Glutamatergic neuron (in vitro differentiated cells): ENCODE measurements around the gene TRPM2. TPM values are rescaled to one million over a fixed set of nuclear protein-coding genes. Genes with fewer than 3 reads are reported as not detected.

Experiments
- DNase-seq: peaks from one replicate; pipeline ENCODE4 v3.0.0; 2022
- H3K27ac Mint-ChIP-seq: one replicate; pipeline ENCODE4 v1.8.0; 2020; ENCODE audit warnings: mild to moderate bottlenecking, mixed read lengths, inconsistent platforms; ENCODE audit not compliant: unreplicated experiment
- H3K27me3 Mint-ChIP-seq: one replicate; pipeline ENCODE4 v1.8.0; 2020; ENCODE audit warnings: mild to moderate bottlenecking, moderate library complexity, mixed read lengths, inconsistent platforms; ENCODE audit not compliant: unreplicated experiment
- H3K36me3 Mint-ChIP-seq: one replicate; pipeline ENCODE4 v1.8.0; 2020; ENCODE audit warnings: mild to moderate bottlenecking, mixed read lengths, inconsistent platforms; ENCODE audit not compliant: unreplicated experiment
- H3K4me1 Mint-ChIP-seq: one replicate; pipeline ENCODE4 v1.8.0; 2020; ENCODE audit warnings: mild to moderate bottlenecking, low read depth, mixed read lengths, inconsistent platforms; ENCODE audit not compliant: unreplicated experiment
- H3K4me3 Mint-ChIP-seq: one replicate; pipeline ENCODE4 v1.8.0; 2020; ENCODE audit warnings: mild to moderate bottlenecking, mixed read lengths, inconsistent platforms; ENCODE audit not compliant: unreplicated experiment
- H3K9me3 Mint-ChIP-seq: one replicate; pipeline ENCODE4 v1.8.0; 2020; ENCODE audit warnings: mild to moderate bottlenecking, moderate library complexity, mixed read lengths, inconsistent platforms; ENCODE audit not compliant: unreplicated experiment
- total RNA-seq: library from RNA; stranded (reverse); fragmentation: NEBNext Ultra II Directional; extraction: Animal tissue kit (Norgen Biotek cat#: 25700); gene quantifications from one replicate; pipeline ENCODE4 v1.2.1, GENCODE V29; 2021; ENCODE audit not compliant: unreplicated experiment
- TF ChIP-seq, protein P1 (sequence below): fragments of 200-600 bp; sonication (generic); IDR thresholded peaks from one replicate; pipeline ENCODE4 v1.5.0; 2021; ENCODE audit not compliant: partially characterized antibody, unreplicated experiment

The TRPM2 gene
- total RNA-seq, 1 donor from 2014 or later: not detected

DNA sequence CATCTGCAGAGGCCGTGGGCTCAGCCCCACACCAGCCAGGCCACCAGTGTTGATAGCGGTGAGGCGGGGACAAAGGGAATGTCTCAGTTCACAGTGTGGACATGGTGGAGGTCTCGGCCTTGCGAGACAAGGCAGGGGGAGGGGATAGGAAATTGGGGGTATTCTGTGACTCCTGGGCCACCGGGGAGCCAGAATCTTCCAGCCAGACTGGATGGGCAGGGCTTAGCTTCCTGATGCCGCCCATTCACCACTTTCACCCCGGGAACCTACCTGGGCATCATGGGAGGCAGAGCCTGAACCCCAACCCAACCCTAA lies 107.0 kb downstream of the TRPM2 start:
- DNase-seq: no peak
- TF ChIP-seq, protein P1, sequence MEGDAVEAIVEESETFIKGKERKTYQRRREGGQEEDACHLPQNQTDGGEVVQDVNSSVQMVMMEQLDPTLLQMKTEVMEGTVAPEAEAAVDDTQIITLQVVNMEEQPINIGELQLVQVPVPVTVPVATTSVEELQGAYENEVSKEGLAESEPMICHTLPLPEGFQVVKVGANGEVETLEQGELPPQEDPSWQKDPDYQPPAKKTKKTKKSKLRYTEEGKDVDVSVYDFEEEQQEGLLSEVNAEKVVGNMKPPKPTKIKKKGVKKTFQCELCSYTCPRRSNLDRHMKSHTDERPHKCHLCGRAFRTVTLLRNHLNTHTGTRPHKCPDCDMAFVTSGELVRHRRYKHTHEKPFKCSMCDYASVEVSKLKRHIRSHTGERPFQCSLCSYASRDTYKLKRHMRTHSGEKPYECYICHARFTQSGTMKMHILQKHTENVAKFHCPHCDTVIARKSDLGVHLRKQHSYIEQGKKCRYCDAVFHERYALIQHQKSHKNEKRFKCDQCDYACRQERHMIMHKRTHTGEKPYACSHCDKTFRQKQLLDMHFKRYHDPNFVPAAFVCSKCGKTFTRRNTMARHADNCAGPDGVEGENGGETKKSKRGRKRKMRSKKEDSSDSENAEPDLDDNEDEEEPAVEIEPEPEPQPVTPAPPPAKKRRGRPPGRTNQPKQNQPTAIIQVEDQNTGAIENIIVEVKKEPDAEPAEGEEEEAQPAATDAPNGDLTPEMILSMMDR: no peak
- peaks cover 7% of the 10 kb centered on the region for H3K4me1 Mint-ChIP-seq
- H3K27ac Mint-ChIP-seq: no peak overlapping the region
- peaks cover 8% of the 10 kb centered on the region for H3K27me3 Mint-ChIP-seq
- H3K4me3 Mint-ChIP-seq: no peak overlapping the region
- peaks cover 5% of the 10 kb centered on the region for H3K9me3 Mint-ChIP-seq
- peaks cover 5% of the 10 kb centered on the region for H3K36me3 Mint-ChIP-seq

DNA sequence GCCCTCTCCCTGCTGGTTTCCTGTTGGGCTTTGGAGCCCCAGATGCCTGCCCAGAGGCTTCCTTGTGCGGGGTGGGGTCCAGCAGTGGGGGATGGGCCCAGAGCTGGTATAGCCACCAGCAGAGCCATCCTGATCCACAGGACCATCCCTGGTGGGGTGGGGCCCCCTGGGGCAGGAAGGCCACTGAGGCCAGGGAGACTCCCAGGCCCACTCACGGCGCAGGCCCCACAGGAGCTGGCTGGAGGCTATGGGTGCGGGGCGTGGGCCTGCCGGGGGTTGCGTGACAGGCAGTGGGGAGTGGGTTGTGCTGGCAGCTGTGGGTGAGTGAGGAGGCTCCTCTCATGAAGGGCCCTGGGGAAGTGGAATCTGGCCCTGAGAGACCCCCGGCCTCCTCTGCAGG lies 107.6 kb downstream of the TRPM2 start:
- TF ChIP-seq, protein P1: no peak
- peaks cover 6% of the 10 kb centered on the region for H3K9me3 Mint-ChIP-seq
- peaks cover 7% of the 10 kb centered on the region for H3K4me1 Mint-ChIP-seq
- peaks cover 5% of the 10 kb centered on the region for H3K36me3 Mint-ChIP-seq
- peaks cover 10% of the 10 kb centered on the region for H3K27me3 Mint-ChIP-seq
- DNase-seq: no peak
- H3K4me3 Mint-ChIP-seq: no peak overlapping the region
- no peak overlapping the region for H3K27ac Mint-ChIP-seq

DNA sequence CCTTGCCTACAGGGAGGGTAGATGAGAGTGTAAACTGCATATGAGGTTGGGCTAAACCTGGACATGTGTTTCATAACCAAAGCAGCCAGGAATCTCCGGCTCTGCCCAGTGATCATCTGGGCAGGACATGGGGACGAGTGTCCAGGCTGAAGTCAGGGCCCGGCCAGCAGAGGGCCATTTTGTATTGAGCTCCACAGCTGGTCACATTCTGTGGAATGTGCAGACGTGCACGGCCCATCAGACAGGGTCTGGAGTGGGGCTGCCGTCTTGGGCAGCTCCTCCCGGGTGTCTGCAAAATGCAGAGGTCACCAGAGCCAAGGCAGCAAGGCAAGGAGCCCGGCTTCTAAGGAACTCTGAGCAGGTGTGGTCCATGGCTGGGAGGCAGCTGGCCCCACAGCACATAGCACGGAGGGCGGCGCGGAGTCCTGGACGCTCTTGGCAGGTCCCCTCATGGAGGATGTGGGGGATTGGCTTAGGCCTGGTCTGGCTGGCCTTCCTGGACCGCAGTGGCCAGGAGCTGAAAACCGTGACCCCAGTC lies 108.1 kb downstream of the TRPM2 start:
- Mint-ChIP-seq H3K4me1 (peaks cover 7% of the 10 kb centered on the region), H3K27me3 (peaks cover 12% of the 10 kb centered on the region), H3K36me3 (peaks cover 5% of the 10 kb centered on the region), H3K4me3 (no peak overlapping the region), H3K27ac (no peak overlapping the region), H3K9me3 (peaks cover 8% of the 10 kb centered on the region)
- DNase-seq: no peak
- TF ChIP-seq, protein P1: no peak

DNA sequence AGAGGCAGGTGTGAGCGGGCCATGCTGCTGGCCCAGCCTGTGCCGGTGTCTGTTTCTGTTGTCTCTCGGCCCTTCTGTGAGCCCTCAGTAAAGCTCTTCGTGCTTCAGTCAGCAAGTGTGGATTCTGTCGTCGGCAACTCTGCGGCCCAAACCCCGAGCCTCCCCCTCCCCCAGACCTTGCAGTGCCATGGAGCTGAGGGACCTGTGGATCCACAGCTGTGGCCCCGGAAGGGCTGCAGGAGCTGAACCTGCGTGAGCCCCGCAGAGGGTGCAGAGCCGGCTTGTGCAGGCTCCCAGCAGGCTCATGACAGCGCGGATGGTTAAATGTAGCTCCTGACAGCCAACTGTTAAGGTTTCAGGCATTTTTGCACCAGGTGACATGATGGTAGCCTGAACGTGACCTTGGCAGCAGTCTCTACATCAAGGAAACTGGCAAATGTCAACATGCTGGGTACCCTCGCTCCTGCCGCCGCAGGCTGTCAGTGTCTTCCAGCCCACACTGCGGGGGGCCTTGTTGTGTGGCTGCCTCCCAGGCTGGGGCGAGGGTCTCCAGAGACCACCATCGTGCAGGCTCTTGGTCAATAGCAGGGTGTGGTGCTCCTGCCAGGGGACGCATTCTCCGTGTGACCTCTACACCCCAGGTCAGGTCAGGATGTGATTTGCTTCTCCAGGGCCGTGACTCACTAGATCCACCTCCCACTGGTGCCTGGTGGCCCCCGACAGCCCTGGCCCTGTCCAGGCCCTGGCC lies 108.8 kb downstream of the TRPM2 start:
- Mint-ChIP-seq H3K27ac (no peak overlapping the region), H3K36me3 (peaks cover 5% of the 10 kb centered on the region), H3K4me1 (peaks cover 7% of the 10 kb centered on the region), H3K27me3 (peaks cover 12% of the 10 kb centered on the region), H3K4me3 (no peak overlapping the region), H3K9me3 (peaks cover 8% of the 10 kb centered on the region)
- DNase-seq: no peak
- TF ChIP-seq, protein P1: no peak

DNA sequence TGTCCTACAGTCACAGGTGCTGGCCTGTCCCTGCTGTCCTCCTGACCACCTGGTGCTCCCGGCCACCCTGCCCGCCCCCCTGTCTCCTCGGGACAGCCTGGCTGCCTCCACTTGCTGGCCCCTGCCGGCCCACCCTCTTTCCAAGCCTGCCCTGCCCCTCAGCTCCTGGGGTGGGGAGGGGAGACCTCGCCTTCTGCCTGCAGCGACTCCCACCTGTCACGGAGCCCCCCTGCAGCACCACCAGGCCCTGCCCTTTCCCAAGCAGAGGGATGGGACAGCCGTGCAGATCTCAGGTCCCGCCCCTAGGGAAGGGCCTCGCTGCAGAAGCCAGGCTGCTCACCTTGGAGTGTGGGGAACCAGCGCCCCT lies 109.4 kb downstream of the TRPM2 start:
- TF ChIP-seq, protein P1: no peak
- H3K27ac Mint-ChIP-seq: no peak overlapping the region
- peaks cover 8% of the 10 kb centered on the region for H3K9me3 Mint-ChIP-seq
- peaks cover 5% of the 10 kb centered on the region for H3K36me3 Mint-ChIP-seq
- no peak overlapping the region for H3K4me3 Mint-ChIP-seq
- DNase-seq: no peak
- peaks cover 7% of the 10 kb centered on the region for H3K4me1 Mint-ChIP-seq
- peaks cover 10% of the 10 kb centered on the region for H3K27me3 Mint-ChIP-seq
